ENCODE results near the gene ULK1.

DNA sequence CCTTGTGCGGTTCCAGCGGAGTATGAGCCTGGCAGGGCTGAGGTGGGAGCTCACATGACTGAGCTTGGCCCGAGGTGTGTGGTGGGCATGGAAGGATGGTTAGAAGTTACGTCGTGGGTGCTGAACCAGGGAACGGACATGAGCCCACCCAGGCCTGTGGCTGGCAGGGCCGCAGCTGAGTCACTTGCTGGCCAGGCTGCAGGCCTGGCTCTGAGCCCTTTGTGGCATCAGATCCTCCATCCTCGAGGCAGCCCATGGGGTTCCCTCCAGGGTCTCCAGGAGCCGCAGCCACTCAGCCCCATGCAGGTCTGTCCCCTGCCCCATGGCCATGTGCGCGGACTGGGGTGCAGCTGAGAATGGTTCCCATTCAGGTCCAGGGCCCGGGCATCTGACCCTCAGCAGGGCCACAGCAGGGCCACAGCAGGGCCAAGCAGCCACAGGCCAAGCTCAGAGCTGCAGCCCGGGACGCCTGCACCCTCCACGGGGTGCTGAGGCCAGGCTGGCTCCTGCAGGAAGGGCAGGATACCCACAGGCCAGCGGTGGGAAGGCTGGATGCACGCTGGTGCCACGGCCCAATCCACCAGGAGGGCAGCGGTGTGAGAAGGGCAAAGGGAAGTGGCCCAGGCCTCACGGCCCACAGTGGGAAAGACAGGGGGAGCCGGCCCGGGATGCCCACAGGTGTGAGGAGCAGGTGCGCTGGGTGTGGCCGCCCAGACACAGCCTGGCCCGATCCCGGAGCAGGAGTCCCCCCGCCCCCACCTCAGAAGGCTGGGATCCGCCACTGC lies 26.3 kb upstream of the ULK1 start:
- TF ChIP-seq TAF1 (IDR thresholded peaks at IDR 0.05; ENCODE audit: low read depth) (no peak), TEAD4 (IDR thresholded peaks at IDR 0.05) (no peak), CREB1 (IDR thresholded peaks at IDR 0.05; ENCODE audit: low read depth) (no peak), CEBPB (IDR thresholded peaks at IDR 0.05) (no peak), FOXM1 (IDR thresholded peaks at IDR 0.05; ENCODE audit: borderline replicate concordance, low read depth) (no peak), TCF12 (IDR thresholded peaks at IDR 0.05; ENCODE audit: low read depth) (no peak), EGR1 (IDR thresholded peaks at IDR 0.05) (no peak), YY1 (IDR thresholded peaks at IDR 0.05; ENCODE audit: low read depth) (no peak)
- TF ChIP-seq, protein P1, sequence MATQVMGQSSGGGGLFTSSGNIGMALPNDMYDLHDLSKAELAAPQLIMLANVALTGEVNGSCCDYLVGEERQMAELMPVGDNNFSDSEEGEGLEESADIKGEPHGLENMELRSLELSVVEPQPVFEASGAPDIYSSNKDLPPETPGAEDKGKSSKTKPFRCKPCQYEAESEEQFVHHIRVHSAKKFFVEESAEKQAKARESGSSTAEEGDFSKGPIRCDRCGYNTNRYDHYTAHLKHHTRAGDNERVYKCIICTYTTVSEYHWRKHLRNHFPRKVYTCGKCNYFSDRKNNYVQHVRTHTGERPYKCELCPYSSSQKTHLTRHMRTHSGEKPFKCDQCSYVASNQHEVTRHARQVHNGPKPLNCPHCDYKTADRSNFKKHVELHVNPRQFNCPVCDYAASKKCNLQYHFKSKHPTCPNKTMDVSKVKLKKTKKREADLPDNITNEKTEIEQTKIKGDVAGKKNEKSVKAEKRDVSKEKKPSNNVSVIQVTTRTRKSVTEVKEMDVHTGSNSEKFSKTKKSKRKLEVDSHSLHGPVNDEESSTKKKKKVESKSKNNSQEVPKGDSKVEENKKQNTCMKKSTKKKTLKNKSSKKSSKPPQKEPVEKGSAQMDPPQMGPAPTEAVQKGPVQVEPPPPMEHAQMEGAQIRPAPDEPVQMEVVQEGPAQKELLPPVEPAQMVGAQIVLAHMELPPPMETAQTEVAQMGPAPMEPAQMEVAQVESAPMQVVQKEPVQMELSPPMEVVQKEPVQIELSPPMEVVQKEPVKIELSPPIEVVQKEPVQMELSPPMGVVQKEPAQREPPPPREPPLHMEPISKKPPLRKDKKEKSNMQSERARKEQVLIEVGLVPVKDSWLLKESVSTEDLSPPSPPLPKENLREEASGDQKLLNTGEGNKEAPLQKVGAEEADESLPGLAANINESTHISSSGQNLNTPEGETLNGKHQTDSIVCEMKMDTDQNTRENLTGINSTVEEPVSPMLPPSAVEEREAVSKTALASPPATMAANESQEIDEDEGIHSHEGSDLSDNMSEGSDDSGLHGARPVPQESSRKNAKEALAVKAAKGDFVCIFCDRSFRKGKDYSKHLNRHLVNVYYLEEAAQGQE (IDR thresholded peaks at IDR 0.05; ENCODE audit: low read depth) = no peak
- TF ChIP-seq, protein P2, sequence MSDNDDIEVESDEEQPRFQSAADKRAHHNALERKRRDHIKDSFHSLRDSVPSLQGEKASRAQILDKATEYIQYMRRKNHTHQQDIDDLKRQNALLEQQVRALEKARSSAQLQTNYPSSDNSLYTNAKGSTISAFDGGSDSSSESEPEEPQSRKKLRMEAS (IDR thresholded peaks at IDR 0.05) = no peak
- TF ChIP-seq, protein P3, sequence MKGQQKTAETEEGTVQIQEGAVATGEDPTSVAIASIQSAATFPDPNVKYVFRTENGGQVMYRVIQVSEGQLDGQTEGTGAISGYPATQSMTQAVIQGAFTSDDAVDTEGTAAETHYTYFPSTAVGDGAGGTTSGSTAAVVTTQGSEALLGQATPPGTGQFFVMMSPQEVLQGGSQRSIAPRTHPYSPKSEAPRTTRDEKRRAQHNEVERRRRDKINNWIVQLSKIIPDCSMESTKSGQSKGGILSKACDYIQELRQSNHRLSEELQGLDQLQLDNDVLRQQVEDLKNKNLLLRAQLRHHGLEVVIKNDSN (IDR thresholded peaks at IDR 0.05) = no peak
